ENCODE data around the gene CIAO3. TPM values are rescaled to one million over a fixed set of nuclear protein-coding genes. Genes with fewer than 3 reads are reported as not detected.

Gene CIAO3
- polyA plus RNA-seq, 1 donor from 2014 or later = 57.8 TPM

GRCh38 chr16:727291-727977 lies 13.4 kb downstream of the CIAO3 start:
- Histone ChIP-seq H3K9ac (ENCODE audit: low read length) (peak overlapping the region; percentile 68), H3K4me3 (ENCODE audit: low read length) (peak overlapping the region; percentile 83), H3K27ac (ENCODE audit: low read length) (no peak overlapping the region), H2AFZ (ENCODE audit: low read depth, low read length) (no peak overlapping the region), H3K9me3 (ENCODE audit: low read length) (no peaks in the 10 kb centered on the region), H4K20me1 (ENCODE audit: insufficient read depth) (no peaks in the 10 kb centered on the region), H3K9me2 (ENCODE audit: insufficient read depth, low read length) (no peaks in the 10 kb centered on the region), H3F3A (ENCODE audit: insufficient read depth, low read length, poor library complexity, severe bottlenecking) (no peaks in the 10 kb centered on the region), H3K36me3 (ENCODE audit: insufficient read depth, low read length) (no peaks in the 10 kb centered on the region), H3K4me2 (ENCODE audit: low read length) (peak overlapping the region; percentile 86), H3K79me2 (replicated peaks; ENCODE audit: insufficient read depth, low read length) (no peaks in the 10 kb centered on the region), H3K27me3 (ENCODE audit: insufficient read depth, low read depth, low read length) (peaks cover 7% of the 10 kb centered on the region)
- peak; percentile 27 for TF ChIP-seq MXI1 (conservative IDR thresholded peaks at IDR 0.05; ENCODE audit: poor library complexity, severe bottlenecking)
- TF ChIP-seq RAD21 (conservative IDR thresholded peaks at IDR 0.05) = no peak
- TF ChIP-seq SMC3 (conservative IDR thresholded peaks at IDR 0.05; ENCODE audit: poor library complexity) = no peak
- no peak for TF ChIP-seq POLR2AphosphoS5 (IDR thresholded peaks at IDR 0.05)
- TF ChIP-seq CTCF (IDR thresholded peaks at IDR 0.05; ENCODE audit: poor library complexity, severe bottlenecking) = no peak
- TF ChIP-seq EZH2 (IDR thresholded peaks at IDR 0.05; ENCODE audit: borderline replicate concordance, insufficient read depth, low read length, poor library complexity, severe bottlenecking) = no peak
- TF ChIP-seq EP300 (conservative IDR thresholded peaks at IDR 0.05; ENCODE audit: poor library complexity, severe bottlenecking) = no peak
- TF ChIP-seq REST (IDR thresholded peaks at IDR 0.05; ENCODE audit: borderline replicate concordance) = no peak
- peak; percentile 9 for TF ChIP-seq TAF1 (IDR thresholded peaks at IDR 0.05; ENCODE audit: low read depth)

- no peak within 1 kb of the TSS for H3K27ac ChIP-seq (ENCODE audit: low read length)
Observed at GRCh38 chr16:726438-727290, 14.1 kb downstream of the CIAO3 start, which contains the start of the genes CCDC78 and HAGHL. TSS of gene CCDC78 (minus strand) at chr16:726443. CDS start at chr16:726367, 76 bp downstream. TSS of gene HAGHL (plus strand) at chr16:727106. CDS start at chr16:727510, 404 bp downstream.

More at GRCh38 chr16:726438-727290, 14.1 kb downstream of the CIAO3 start, which contains the start of the genes CCDC78 and HAGHL:
- H3K4me2 ChIP-seq (ENCODE audit: low read length) = peak within 1 kb of the TSS; percentile 86
- H4K20me1 ChIP-seq (ENCODE audit: insufficient read depth) = no peaks in the 10 kb centered on the region
- no peaks in the 10 kb centered on the region for H3F3A ChIP-seq (ENCODE audit: insufficient read depth, low read length, poor library complexity, severe bottlenecking)
- TF ChIP-seq EP300 (conservative IDR thresholded peaks at IDR 0.05; ENCODE audit: poor library complexity, severe bottlenecking) (no peak), CTCF (IDR thresholded peaks at IDR 0.05; ENCODE audit: poor library complexity, severe bottlenecking) (no peak), REST (IDR thresholded peaks at IDR 0.05; ENCODE audit: borderline replicate concordance) (no peak), RAD21 (conservative IDR thresholded peaks at IDR 0.05) (no peak), MXI1 (conservative IDR thresholded peaks at IDR 0.05; ENCODE audit: poor library complexity, severe bottlenecking) (no peak), TAF1 (IDR thresholded peaks at IDR 0.05; ENCODE audit: low read depth) (no peak), SMC3 (conservative IDR thresholded peaks at IDR 0.05; ENCODE audit: poor library complexity) (no peak), EZH2 (IDR thresholded peaks at IDR 0.05; ENCODE audit: borderline replicate concordance, insufficient read depth, low read length, poor library complexity, severe bottlenecking) (no peak), POLR2AphosphoS5 (IDR thresholded peaks at IDR 0.05) (no peak)
- H3K27me3 ChIP-seq (ENCODE audit: insufficient read depth, low read depth, low read length) = peaks cover 7% of the 10 kb centered on the region
- H3K79me2 ChIP-seq (replicated peaks; ENCODE audit: insufficient read depth, low read length) = no peaks in the 10 kb centered on the region
- H3K9me2 ChIP-seq (ENCODE audit: insufficient read depth, low read length) = no peaks in the 10 kb centered on the region
- peak within 1 kb of the TSS; percentile 68 for H3K9ac ChIP-seq (ENCODE audit: low read length)
- H3K36me3 ChIP-seq (ENCODE audit: insufficient read depth, low read length) = no peaks in the 10 kb centered on the region
- H2AFZ ChIP-seq (ENCODE audit: low read depth, low read length) = no peak within 1 kb of the TSS
- H3K4me3 ChIP-seq (ENCODE audit: low read length) = peak within 1 kb of the TSS; percentile 83
- no peaks in the 10 kb centered on the region for H3K9me3 ChIP-seq (ENCODE audit: low read length)
